HG03108 (cell line): Measurements from ENCODE around the gene SLC27A1.
"Not testable (repeated sequence)": the region's sequence is repeated elsewhere in the genome, so short reads cannot be mapped to it uniquely, and the experiment has no call there.

Experiments used
- ATAC-seq: cut with Tn5 transposase; IDR thresholded peaks from one replicate; pipeline ENCODE4 v1.9.1; 2021; ENCODE audit warnings: moderate library complexity; ENCODE audit not compliant: unreplicated experiment

The SLC27A1 gene

DNA sequence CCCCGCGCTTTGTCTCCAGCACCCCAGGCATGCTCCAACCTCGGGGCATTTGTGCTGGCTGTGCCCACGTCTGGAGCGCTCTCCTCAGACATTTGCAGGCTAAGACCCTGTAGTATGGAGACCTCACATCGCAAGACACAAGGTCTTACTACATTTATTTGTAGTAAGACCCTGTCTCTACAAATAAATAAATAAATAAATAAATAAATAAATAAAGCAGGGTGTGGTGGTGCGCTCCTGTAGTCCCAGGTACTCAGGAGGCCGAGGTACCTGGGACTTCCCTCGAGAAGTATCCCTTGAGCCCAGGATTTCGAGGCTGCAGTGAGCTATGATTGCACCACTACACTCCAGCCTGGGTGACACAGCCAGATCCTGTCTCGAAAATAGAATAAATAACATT, 14.2 kb upstream of the SLC27A1 start:
- no peak for ATAC-seq

GRCh38 chr19:17457616-17458015, 12.7 kb upstream of the SLC27A1 start:
- no peak for ATAC-seq

DNA sequence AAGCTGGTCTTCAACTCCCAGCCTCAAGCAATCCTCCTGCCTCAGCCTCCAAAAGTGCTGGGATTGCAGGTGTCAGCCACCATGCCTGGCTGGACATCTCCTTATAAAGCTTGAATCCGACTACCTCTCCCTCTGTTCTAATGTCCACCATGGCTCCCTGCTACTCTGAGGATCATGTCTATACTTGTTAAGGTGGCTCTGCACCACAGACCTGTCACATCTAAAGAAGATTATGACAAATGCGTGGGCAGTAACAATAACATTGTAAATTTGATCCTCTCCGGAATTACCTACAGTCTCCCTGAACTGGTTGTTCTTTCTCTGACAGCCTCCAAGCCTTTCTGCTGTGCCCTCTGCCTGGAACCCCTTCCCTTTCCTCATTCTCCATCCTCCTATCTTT, 11.4 kb upstream of the SLC27A1 start:
- no peak for ATAC-seq

- ATAC-seq, result no peak
Observed at GRCh38 chr19:17460372-17461230, 9.7 kb upstream of the SLC27A1 start, which contains the start of gene NXNL1. TSS of gene NXNL1 (minus strand) at chr19:17460926. CDS start at chr19:17460869, 57 bp downstream.

GRCh38 chr19:17466487-17466850, 3.9 kb upstream of the SLC27A1 start:
- no peak for ATAC-seq

- ATAC-seq, result no peak
Observed at GRCh38 chr19:17467471-17468301, 2.6 kb upstream of the SLC27A1 start.

DNA sequence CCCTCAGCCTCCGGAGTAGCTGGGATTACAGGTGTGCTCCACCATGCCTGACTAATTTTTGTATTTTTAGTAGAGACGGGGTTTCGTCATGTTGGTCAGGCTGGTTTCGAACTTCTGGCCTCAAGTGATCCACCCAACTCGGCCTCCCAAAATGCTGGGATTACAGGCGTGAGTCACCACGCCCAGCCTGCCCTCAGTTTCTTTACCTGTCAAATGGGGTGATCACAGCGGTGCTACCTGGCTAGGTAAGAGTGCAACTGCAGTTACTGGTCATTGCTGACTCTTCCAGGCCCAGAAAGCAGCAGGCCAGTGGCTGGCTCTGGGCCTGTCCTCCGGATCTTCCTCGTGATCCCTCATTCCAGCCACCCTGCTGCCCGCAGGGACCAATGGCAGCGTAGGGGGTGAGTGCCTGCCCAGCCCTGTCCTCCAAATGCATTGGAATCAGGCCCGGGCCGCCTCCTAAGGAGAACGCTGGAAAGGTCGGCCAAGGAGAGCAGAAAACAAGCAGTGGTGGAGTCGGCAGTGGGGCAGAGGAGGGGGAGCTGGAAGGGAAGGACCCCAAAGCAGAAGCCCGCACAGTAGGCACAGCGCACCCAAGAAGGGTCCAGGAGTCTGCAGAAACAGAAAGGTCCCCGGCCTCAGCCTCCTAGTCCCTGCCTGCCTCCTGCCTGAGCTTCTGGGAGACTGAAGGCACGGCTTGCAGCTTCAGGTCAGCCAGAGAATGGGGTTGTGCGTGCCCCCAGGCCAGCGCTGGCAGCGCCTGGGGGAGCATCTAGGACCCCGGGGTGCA, 1.8 kb upstream of the SLC27A1 start:
- ATAC-seq, result no peak

- no peak for ATAC-seq
Observed at GRCh38 chr19:17469092-17469480, 1.2 kb upstream of the SLC27A1 start.

DNA sequence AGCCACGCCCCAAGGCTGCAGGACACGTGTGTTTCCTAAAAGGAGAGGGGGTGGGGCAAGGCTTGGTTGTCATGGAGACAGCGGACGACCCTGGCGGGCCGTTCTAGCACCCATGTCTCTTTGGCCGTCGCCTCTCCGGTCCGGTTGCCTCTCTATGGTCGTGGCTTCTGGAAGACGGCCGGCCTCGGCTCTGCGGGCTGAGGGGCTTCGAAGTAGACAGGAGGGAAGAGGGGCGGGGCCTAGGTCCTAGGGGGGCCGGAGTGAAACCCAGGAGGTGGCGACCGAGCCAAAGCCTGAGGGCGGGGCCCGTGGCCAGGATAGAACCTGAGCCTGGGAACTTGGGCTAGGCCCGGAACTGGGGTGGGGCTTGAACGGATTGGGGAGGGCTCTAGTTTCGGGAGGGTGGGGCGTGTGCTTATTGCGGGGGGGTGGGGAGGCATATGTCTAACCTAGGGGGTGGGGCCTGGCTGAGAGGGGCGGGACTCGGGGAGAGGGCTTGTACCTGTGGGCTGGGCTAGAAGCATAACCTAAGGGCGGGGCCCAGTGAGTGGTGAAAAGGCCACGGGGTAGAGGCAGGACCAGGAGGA, 750 bp upstream of the SLC27A1 start:
- peak; percentile 50 for ATAC-seq

DNA sequence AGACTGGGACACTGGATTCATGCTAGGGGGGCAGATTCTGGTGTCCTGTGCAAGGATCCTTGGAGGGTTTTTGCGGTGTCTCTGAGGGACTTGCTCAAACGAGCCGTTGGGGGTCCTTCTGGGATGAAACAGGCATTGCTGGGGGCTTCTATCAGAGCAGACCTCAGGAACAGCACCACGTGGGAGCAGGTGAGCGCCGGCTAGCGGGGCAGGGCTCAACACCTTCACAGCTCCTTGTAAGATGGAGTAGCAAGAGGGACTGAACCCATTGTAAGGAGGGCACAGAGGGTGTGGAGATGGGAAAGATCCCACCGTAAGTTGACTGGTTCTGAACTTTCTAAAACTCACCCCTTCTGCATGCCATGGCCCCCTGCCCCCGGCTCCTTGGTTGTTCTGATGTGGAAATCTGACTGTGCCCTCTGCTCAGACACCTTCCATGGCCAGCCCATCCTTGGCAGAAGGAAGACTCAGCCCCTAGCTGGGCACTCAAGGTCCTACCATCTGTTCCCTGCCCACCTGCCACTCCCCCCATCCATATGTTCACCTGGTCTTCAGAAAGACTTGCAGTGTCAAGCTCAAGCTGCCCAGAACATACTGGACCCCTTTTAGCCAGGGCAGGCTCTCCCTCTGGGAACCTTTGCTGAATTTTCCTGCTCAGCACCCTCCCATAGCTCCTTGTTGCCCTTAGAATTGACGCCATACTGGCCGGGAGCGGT, 1.2 kb downstream of the SLC27A1 start:
- no peak for ATAC-seq

DNA sequence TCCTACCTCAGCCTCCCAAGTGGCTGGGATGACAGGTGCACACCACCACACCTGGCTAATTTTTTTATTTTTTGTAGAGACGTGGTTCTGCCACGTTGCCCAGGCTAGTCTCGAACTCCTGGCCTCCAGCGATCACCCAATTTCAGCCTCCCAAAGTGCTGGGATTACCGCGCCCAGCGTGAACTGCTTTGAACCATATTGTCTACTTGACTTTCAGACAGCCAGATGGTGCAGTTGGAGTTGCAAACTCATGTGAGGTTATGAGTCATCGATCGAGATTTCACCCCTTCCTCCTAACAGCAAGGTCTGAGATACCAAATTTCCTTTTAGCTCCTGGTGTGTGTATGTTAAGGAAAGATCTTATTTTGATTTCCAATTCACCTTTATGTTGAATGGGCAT, 2.7 kb downstream of the SLC27A1 start:
- ATAC-seq, result no peak

GRCh38 chr19:17475011-17475540, 4.8 kb downstream of the SLC27A1 start:
- ATAC-seq, result not testable (repeated sequence)

DNA sequence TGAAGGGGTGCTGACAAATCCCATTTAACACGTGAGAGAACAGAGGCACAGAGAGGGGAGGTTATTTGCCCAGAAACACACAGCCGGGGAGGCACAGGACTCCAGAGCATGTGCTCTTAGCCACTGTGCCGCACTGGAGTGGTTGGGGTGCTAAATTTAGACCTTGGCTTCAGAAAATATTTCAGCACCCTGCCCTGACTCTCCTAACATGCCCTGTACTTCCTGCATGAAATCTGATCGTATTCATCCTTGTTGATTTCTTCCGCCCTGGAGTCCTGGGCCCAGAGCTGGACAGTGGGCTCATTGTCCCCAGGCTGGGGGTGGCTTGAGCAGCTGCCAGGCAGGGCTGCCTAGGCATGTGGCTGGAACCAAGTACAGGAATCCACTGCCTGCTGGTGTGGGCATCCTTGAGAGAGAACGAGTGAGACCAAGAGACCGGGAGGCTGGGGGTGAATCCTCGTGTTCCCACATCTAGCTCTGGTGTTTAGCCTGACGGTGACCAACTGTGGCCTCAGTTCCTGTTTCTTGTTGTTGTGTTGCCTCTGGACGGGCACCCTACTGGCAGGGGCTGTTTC, 5.3 kb downstream of the SLC27A1 start:
- no peak for ATAC-seq

GRCh38 chr19:17479325-17479791, 9.0 kb downstream of the SLC27A1 start:
- ATAC-seq, result no peak

GRCh38 chr19:17481986-17482385, 11.7 kb downstream of the SLC27A1 start:
- ATAC-seq, result no peak

DNA sequence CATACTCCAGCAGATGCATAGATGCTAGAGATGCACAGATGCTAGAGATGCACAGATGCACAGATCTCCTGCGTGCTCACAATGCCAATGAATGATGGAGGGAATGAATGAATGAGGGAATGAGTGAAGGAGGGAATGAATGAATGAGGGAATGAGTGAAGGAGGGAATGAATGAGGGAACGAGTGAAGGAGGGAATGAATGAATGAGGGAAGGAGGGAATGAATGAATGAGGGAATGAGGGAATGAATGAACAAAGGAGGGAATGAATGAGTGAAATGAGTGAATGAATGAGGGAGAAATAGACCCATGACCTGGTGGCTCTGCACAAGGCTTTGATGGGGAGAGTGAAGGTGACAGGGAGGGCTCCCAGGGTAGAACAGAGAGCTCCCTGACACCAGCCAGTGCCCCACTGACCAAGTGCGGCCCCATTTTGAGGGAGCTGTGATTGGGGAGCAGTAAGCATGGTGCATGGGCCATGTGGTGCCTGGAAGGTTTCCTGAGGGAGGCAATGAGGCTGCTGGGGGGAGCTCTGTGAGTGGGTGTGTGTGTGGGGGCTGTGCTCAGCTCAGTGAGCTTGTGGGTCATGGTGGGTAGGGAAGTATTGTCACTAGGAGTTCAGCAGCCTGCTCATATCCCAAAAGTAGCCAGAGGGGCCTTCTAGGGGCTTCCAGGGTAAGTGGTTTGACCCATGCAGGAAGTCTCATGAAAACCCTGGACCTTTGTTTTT, 12.7 kb downstream of the SLC27A1 start:
- ATAC-seq, result no peak

GRCh38 chr19:17483605-17484002, 13.3 kb downstream of the SLC27A1 start:
- ATAC-seq, result no peak

- no peak for ATAC-seq
Observed at GRCh38 chr19:17484520-17485185, 14.3 kb downstream of the SLC27A1 start.
